ENCODE results near the gene TCEAL9. TPM values are rescaled to one million over a fixed set of nuclear protein-coding genes. Genes with fewer than 3 reads are reported as not detected.

The TCEAL9 gene, protein sequence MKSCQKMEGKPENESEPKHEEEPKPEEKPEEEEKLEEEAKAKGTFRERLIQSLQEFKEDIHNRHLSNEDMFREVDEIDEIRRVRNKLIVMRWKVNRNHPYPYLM
- total RNA-seq = 61.4 and 90.8 TPM in 2 replicates

DNA sequence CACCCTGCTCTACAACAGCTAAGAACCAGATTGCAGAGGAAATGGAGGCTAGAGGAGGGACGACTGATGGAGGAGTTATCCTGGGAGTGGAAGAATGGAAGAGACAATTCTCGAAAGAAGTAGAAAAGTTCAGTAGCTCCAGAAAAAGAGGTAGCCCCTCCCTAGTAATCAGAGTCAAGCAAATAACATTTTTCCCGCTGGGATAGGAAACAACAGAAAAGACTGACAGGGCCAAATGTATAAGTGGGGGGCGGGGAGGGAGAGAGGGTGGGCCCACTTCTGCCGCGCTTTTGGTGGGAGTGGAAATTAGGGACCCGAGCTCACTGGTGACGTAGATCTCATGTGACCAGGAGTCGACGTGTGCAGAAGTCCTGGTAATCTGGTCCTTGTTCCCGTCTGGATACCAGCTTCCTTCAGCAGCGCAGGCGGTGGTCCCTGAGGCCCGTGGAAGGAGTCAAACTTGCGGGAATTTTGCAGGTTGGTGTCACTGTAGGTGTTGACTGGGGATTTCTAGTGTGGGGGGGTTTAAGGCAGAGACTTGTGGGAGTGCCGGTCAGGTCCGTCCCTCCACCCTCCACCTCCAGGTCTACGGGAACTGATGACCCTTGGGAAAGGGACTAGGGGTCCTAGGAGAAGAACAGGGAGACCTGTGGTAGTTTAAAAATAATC is at the start of gene TCEAL9:
Gene TCEAL9, plus strand, starts transcription at position 377 of the 669 bp plus-strand sequence. CDS start 1,179 bp downstream, outside the sequence.

DNA sequence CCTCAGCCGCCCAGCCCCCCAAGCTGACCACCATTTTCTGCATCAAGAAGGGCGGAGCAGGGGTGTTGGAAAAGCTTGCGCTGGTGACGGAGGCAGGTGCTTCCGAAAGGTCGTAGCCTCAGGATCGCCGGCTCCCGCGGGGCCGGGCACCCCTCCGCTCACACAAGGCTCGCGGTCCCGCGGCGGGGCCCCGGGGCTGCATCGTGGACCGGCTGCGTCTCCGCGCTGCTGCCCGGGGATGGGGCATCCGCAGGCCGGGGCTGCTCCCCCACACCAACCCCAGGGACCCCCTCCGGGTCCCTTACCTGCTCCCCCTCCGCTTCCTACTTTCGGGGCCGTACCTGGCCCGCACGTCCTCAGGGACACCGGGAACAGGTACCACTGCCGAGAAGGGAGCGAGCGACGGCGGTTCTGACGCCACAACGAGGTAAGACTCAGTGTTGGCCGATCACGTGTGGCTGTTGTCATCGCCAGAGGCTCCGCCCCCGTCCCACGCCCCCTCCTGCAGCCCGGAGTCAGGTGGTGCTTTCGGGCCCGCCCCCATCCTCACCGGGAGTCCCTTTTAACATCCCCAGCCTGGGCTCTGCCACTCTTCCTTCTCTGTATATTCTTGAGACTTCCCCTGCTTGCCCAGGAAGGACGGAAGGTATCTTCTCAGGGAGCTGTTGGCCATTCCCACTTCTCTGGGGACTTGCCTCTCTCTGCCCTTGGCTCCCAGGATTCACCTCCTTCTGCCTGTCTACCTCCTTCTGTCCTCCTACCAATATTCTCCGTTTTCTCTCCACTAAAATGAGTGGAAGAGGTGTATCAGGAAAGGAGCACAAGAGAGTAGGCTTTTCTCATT is 45.5 kb upstream of the TCEAL9 start, which contains the start of gene BEX2:
Gene BEX2, minus strand, starts transcription at position 436 of the 844 bp plus-strand sequence. CDS start 1,014 bp downstream, outside the sequence.

DNA sequence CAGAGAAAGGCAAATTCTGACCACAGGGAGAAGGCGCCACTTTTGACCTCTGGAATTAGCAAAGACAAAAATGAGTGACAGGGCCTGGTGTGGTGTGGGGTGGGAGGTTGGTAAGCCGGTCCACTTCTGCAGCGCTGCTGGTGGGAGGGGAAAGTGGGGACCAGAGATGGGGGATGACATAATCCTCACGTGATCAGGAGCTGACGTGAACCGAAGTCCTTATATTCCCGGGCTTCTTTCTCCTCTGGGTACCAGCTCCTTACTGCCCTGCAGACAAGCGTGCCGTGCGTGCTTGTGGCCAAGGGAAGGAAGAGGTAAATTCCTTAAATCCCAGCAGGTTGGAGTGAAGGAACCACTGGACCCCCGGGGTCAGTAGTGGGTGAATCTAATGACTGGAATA is 26.3 kb upstream of the TCEAL9 start, which contains the start of gene TCEAL7:
Gene TCEAL7, plus strand, starts transcription at position 249 of the 400 bp plus-strand sequence. CDS start 1,165 bp downstream, outside the sequence.

DNA sequence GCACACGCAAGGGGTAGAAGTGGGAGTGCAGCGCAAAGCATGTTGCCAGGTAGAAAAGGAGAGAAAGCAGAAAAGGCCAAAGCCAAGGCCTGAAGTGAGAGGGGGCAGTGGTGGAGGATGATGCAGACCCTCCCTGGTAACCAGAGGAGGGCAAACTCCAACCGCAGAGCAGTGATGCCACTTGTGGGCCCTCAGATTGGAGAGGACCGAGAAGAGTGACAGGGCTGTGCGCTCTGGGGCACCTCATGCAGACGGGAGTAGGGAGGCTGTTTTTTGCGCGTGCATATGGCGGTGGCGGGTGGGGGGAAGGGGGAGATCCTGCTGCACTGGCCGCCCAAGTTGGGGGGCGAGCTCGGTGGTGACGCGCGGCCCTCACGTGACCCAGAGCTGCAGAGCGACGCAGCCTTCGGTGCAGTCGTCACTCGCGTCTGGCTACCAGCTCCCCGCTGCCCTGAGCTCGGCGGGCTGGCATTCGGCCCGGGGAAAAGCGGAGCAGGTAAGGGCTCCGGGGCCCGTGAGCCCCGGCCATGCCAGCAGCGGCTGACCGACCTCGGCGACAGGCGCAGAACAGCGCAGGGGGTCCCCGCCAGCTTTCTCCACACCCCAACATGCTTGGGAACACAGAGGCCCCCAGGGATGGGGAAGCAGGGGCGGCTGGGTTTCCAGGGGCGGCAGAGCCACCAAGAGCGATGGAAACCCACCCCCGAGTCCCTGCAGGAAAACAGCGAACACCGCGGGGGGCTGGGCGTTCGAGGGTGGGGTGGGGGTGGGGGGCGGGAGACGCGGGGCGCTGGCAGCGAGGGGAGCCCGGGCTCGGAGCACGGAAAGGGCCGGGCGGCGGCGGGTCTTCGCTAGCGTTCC is 20.0 kb downstream of the TCEAL9 start, which contains the start of gene BEX3:
Gene BEX3, plus strand, starts transcription at position 421 of the 861 bp plus-strand sequence. CDS start 984 bp downstream, outside the sequence.

Other genes with a start within 250 kb of the TCEAL9 start
- gene BEX4, start 141.4 kb upstream of the TCEAL9 start, total RNA-seq = 10.4 and 21.0 TPM in 2 replicates
- gene TCEAL8, start 101.4 kb upstream of the TCEAL9 start, total RNA-seq = 58.8 and 63.6 TPM in 2 replicates
- not detected in 2 replicates for gene TCEAL5, start 79.8 kb upstream of the TCEAL9 start, total RNA-seq
- gene BEX2, start 45.5 kb upstream of the TCEAL9 start, total RNA-seq = 1.3 and 1.5 TPM in 2 replicates
- 0.88 and 2.8 TPM in 2 replicates for gene TCEAL7, start 26.3 kb upstream of the TCEAL9 start, total RNA-seq
- 177 and 284 TPM in 2 replicates for gene BEX3, start 20.0 kb downstream of the TCEAL9 start, total RNA-seq
- gene RAB40A, start 163.0 kb downstream of the TCEAL9 start, total RNA-seq = 0.13 TPM in 1 of 2 replicates, not detected in the other
- gene TCEAL4, start 229.0 kb downstream of the TCEAL9 start, total RNA-seq = 32.7 and 41.2 TPM in 2 replicates